Aorta (tissue), 5 donors: ENCODE measurements around the gene MTAP. TPM values are rescaled to one million over a fixed set of nuclear protein-coding genes. Genes with fewer than 3 reads are reported as not detected.

Experiments used
- ATAC-seq: fragments of 200-7000 bp; cut with Tn5 transposase; one replicate; pipeline ENCODE4 v1.9.1; 2022; ENCODE audit warnings: moderate library complexity; ENCODE audit not compliant: low FRiP score
- DNase-seq, 2 donors: peaks; one replicate each; pipeline ENCODE4 v3.0.0-alpha.2; 2020
- H3K27ac ChIP-seq, 2 donors: one replicate each; pipeline ENCODE4 v1.5.1; 2013; ENCODE audit warnings: low read length in 2 of 2, mild to moderate bottlenecking in 2 of 2, moderate library complexity in 2 of 2, control low read depth in 1 of 2, inconsistent platforms in 1 of 2, low read depth in 1 of 2
- H3K27me3 ChIP-seq, 2 donors: one replicate each; pipeline ENCODE4 v1.6.1; 2013; ENCODE audit warnings: control low read depth in 1 of 2, low read length in 1 of 2, mild to moderate bottlenecking in 1 of 2, moderate library complexity in 1 of 2; ENCODE audit not compliant: insufficient read depth in 2 of 2, control insufficient read depth in 1 of 2
- H3K36me3 ChIP-seq, 2 donors: one replicate each; pipeline ENCODE4 v1.6.1; 2013; ENCODE audit warnings: control low read depth in 1 of 2, low read length in 1 of 2, mild to moderate bottlenecking in 1 of 2; ENCODE audit not compliant: insufficient read depth in 2 of 2, control insufficient read depth in 1 of 2
- H3K4me1 ChIP-seq, 2 donors: one replicate each; pipeline ENCODE4 v1.6.1; 2013; ENCODE audit warnings: low read length in 2 of 2, control low read depth in 1 of 2, mild to moderate bottlenecking in 1 of 2, moderate library complexity in 1 of 2; ENCODE audit not compliant: insufficient read depth in 2 of 2, control insufficient read depth in 1 of 2
- H3K4me3 ChIP-seq, 2 donors: one replicate each; pipeline ENCODE4 v1.5.1; 2013; ENCODE audit warnings: low read length in 2 of 2, control low read depth in 1 of 2, mild to moderate bottlenecking in 1 of 2
- H3K9me3 ChIP-seq: one replicate; pipeline ENCODE4 v1.6.1; 2013; ENCODE audit warnings: mild to moderate bottlenecking, low read length; ENCODE audit not compliant: control insufficient read depth
- WGBS, 2 donors: extraction: QIAGEN DNeasy Blood & Tissue Kit; methylation state at CpG; one replicate each; pipeline ENCODE4 v1.1.7; 2013; 5-methylcytosine and 5-hydroxymethylcytosine counted together
- intact Hi-C, 2 donors: fragments of 100-400 bp; cut with DNase I; formaldehyde crosslinking; loops; one replicate each; pipeline versions ENCODE4 v1.14.2 to v1.15.0; 2022
- polyA plus RNA-seq, 2 donors: library from polyadenylated mRNA; stranded (reverse); fragments of 200-250 nt; gene quantifications; one replicate each; pipeline ENCODE4 v1.2.3, GENCODE V29; 2013
- total RNA-seq, 2 donors: library from RNA; stranded (reverse); fragmentation: NEBNext Ultra II Directional; extraction: Animal tissue kit (Norgen Biotek cat#: 25700); gene quantifications; one replicate each; pipeline ENCODE4 v1.2.1, GENCODE V29; 2021
- donor health status: healthy with polysubstance abuse.
- donor health status: Bipolar disorder and iron deficiency.
- donor health status: DM: no; HTN: no; CAD: no.
- donor health status: DM: no; HTN: no; CAD: no.
- donor health status: DM: yes; HTN: yes; CAD: no.

The MTAP gene
- total and polyA plus RNA-seq, 4 donors: 4.0 to 41.1 (median 19.7) TPM

- no peak for DNase-seq
- 48 to 70% methylated on average over 1 of the region's 1 CpG for WGBS, 2 donors
- no peaks in the 10 kb centered on the region for H3K27me3 ChIP-seq
- no peaks in the 10 kb centered on the region for H3K36me3 ChIP-seq
- ATAC-seq: no peak
- no peaks in the 10 kb centered on the region for H3K4me1 ChIP-seq
- no peak overlapping the region for H3K4me3 ChIP-seq
- intact Hi-C loops: no loop called here
- H3K9me3 ChIP-seq: no peaks in the 10 kb centered on the region
- H3K27ac ChIP-seq: no peak overlapping the region
Measured at GRCh38 chr9:21982391-21982790, 180.0 kb downstream of the MTAP start.

- H3K27me3 ChIP-seq: no peaks in the 10 kb centered on the region
Measured at GRCh38 chr9:21982861-21983560, 180.6 kb downstream of the MTAP start.

GRCh38 chr9:21983561-21983935 is 181.1 kb downstream of the MTAP start:
- no peak for DNase-seq
- H3K9me3 ChIP-seq: no peaks in the 10 kb centered on the region
- WGBS, 2 donors: 73 to 82% methylated on average over 1 of the region's 1 CpG
- no peaks in the 10 kb centered on the region for H3K4me1 ChIP-seq
- intact Hi-C loops: no loop called here
- no peak overlapping the region for H3K27ac ChIP-seq
- no peak for ATAC-seq
- H3K4me3 ChIP-seq: no peak overlapping the region
- H3K36me3 ChIP-seq: no peaks in the 10 kb centered on the region
- no peaks in the 10 kb centered on the region for H3K27me3 ChIP-seq

More at GRCh38 chr9:21982861-21983560, 180.6 kb downstream of the MTAP start:
- intact Hi-C loops: no loop called here
- Histone ChIP-seq H3K4me3 (no peak overlapping the region), H3K27ac (no peak overlapping the region), H3K36me3 (no peaks in the 10 kb centered on the region), H3K9me3 (no peaks in the 10 kb centered on the region), H3K4me1 (no peaks in the 10 kb centered on the region)
- DNase-seq (no peak), ATAC-seq (no peak)
- 71 to 74% methylated on average over 1 of the region's 1 CpG for WGBS, 2 donors

- Histone ChIP-seq H3K36me3 (no peaks in the 10 kb centered on the region), H3K4me1 (no peaks in the 10 kb centered on the region), H3K4me3 (no peak overlapping the region), H3K27ac (no peak overlapping the region), H3K27me3 (no peaks in the 10 kb centered on the region), H3K9me3 (no peaks in the 10 kb centered on the region)
- no peak for ATAC-seq
- intact Hi-C loops: no loop called here
- DNase-seq: no peak
Measured at GRCh38 chr9:21984101-21984500, 181.7 kb downstream of the MTAP start.

- 82 to 86% methylated on average over 5 of the region's 5 CpGs for WGBS, 2 donors
- intact Hi-C loops: no loop called here
- no peak overlapping the region for H3K4me3 ChIP-seq
- H3K9me3 ChIP-seq: no peaks in the 10 kb centered on the region
- ATAC-seq (no peak), DNase-seq (no peak)
- no peaks in the 10 kb centered on the region for H3K4me1 ChIP-seq
- no peak overlapping the region for H3K27ac ChIP-seq
- H3K27me3 ChIP-seq: no peaks in the 10 kb centered on the region
- no peaks in the 10 kb centered on the region for H3K36me3 ChIP-seq
Measured at GRCh38 chr9:21985964-21986667, 183.7 kb downstream of the MTAP start.

Other genes with a start within 250 kb of the MTAP start
- gene CDKN2A, start 191.8 kb downstream of the MTAP start, total RNA-seq: 1 to 10 TPM; 2.3 to 3.8 TPM
- gene CDKN2A, start 191.8 kb downstream of the MTAP start, polyA plus RNA-seq: 1 to 10 TPM; 6.8 to 9.4 TPM
- 1 to 10 TPM in 1 of 2 donors, under 1 TPM in 1; 0.58 to 1.2 TPM for gene CDKN2B-AS1, start 192.2 kb downstream of the MTAP start, total RNA-seq
- gene CDKN2B-AS1, start 192.2 kb downstream of the MTAP start, polyA plus RNA-seq: 1 to 10 TPM in 1 of 2 donors, under 1 TPM in 1; 0.97 to 8.0 TPM
- gene CDKN2B, start 206.7 kb downstream of the MTAP start, total RNA-seq: 1 to 10 TPM; 4.5 to 4.8 TPM
- gene CDKN2B, start 206.7 kb downstream of the MTAP start, polyA plus RNA-seq: 10 to 100 TPM in 1 of 2 donors, 1 to 10 TPM in 1; 5.3 to 12.9 TPM